ENCODE measurements around the gene B9D1. TPM values are rescaled to one million over a fixed set of nuclear protein-coding genes. Genes with fewer than 3 reads are reported as not detected.

Gene B9D1
- total and polyA plus RNA-seq, 2 of the 13 experiments (the other 11 are each of a cell fraction or from before 2014, with no cell fraction given) = 27.7 to 31.1 TPM

GRCh38 chr17:19301973-19302372, 60.5 kb downstream of the B9D1 start (continued):
- TF ChIP-seq, protein P1, sequence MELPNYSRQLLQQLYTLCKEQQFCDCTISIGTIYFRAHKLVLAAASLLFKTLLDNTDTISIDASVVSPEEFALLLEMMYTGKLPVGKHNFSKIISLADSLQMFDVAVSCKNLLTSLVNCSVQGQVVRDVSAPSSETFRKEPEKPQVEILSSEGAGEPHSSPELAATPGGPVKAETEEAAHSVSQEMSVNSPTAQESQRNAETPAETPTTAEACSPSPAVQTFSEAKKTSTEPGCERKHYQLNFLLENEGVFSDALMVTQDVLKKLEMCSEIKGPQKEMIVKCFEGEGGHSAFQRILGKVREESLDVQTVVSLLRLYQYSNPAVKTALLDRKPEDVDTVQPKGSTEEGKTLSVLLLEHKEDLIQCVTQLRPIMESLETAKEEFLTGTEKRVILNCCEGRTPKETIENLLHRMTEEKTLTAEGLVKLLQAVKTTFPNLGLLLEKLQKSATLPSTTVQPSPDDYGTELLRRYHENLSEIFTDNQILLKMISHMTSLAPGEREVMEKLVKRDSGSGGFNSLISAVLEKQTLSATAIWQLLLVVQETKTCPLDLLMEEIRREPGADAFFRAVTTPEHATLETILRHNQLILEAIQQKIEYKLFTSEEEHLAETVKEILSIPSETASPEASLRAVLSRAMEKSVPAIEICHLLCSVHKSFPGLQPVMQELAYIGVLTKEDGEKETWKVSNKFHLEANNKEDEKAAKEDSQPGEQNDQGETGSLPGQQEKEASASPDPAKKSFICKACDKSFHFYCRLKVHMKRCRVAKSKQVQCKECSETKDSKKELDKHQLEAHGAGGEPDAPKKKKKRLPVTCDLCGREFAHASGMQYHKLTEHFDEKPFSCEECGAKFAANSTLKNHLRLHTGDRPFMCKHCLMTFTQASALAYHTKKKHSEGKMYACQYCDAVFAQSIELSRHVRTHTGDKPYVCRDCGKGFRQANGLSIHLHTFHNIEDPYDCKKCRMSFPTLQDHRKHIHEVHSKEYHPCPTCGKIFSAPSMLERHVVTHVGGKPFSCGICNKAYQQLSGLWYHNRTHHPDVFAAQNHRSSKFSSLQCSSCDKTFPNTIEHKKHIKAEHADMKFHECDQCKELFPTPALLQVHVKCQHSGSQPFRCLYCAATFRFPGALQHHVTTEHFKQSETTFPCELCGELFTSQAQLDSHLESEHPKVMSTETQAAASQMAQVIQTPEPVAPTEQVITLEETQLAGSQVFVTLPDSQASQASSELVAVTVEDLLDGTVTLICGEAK (IDR thresholded peaks at IDR 0.05) = no peak
- TF ChIP-seq, protein P1 (CRISPR knock-in tag; IDR thresholded peaks at IDR 0.05) = no peak
- TF ChIP-seq MYNN (CRISPR knock-in tag; IDR thresholded peaks at IDR 0.05; ENCODE audit: low read depth) (no peak), RFXAP (CRISPR knock-in tag; IDR thresholded peaks at IDR 0.05; ENCODE audit: borderline replicate concordance) (no peak), GMEB1 (CRISPR knock-in tag; IDR thresholded peaks at IDR 0.05; ENCODE audit: borderline replicate concordance) (no peak), ZSCAN21 (CRISPR knock-in tag; IDR thresholded peaks at IDR 0.05; ENCODE audit: borderline replicate concordance) (no peak), ZNF20 (CRISPR knock-in tag; IDR thresholded peaks at IDR 0.05) (no peak), SIX1 (CRISPR knock-in tag; IDR thresholded peaks at IDR 0.05; ENCODE audit: borderline replicate concordance) (no peak), KDM6A (CRISPR knock-in tag; IDR thresholded peaks at IDR 0.05; ENCODE audit: low read depth) (no peak)
- TF ChIP-seq, protein P2, sequence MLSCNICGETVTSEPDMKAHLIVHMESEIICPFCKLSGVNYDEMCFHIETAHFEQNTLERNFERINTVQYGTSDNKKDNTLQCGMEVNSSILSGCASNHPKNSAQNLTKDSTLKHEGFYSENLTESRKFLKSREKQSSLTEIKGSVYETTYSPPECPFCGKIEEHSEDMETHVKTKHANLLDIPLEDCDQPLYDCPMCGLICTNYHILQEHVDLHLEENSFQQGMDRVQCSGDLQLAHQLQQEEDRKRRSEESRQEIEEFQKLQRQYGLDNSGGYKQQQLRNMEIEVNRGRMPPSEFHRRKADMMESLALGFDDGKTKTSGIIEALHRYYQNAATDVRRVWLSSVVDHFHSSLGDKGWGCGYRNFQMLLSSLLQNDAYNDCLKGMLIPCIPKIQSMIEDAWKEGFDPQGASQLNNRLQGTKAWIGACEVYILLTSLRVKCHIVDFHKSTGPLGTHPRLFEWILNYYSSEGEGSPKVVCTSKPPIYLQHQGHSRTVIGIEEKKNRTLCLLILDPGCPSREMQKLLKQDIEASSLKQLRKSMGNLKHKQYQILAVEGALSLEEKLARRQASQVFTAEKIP (CRISPR knock-in tag; IDR thresholded peaks at IDR 0.05; ENCODE audit: borderline replicate concordance) = no peak
